ENCODE measurements around the gene RASL11B. TPM values are rescaled to one million over a fixed set of nuclear protein-coding genes. Genes with fewer than 3 reads are reported as not detected.

The RASL11B gene
- total and polyA plus RNA-seq, 12 donors, result 1.3 to 11.0 (median 3.3) TPM

DNA sequence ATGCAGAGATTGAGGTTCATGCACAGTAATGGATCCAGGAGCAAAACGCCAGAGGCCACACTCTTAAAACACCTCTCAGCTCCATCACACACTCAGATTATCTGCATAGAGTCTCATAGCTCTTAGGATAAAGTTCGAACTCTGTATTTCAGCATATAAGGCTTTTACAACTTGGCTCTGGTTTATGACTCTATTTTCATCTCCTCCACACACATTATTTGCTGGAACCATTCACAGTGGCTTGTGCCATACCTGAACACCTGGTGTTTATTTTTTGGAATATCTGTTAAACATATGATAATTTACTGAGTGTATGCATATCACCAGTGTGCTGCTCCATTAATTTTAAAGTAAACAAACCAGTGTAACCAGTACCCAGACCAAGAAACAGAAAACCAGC is 27.2 kb downstream of the RASL11B start:
- 88 to 93% (median 89%) methylated on average over 2 of the region's 2 CpGs for WGBS, 4 donors
- TF ChIP-seq, protein P1, sequence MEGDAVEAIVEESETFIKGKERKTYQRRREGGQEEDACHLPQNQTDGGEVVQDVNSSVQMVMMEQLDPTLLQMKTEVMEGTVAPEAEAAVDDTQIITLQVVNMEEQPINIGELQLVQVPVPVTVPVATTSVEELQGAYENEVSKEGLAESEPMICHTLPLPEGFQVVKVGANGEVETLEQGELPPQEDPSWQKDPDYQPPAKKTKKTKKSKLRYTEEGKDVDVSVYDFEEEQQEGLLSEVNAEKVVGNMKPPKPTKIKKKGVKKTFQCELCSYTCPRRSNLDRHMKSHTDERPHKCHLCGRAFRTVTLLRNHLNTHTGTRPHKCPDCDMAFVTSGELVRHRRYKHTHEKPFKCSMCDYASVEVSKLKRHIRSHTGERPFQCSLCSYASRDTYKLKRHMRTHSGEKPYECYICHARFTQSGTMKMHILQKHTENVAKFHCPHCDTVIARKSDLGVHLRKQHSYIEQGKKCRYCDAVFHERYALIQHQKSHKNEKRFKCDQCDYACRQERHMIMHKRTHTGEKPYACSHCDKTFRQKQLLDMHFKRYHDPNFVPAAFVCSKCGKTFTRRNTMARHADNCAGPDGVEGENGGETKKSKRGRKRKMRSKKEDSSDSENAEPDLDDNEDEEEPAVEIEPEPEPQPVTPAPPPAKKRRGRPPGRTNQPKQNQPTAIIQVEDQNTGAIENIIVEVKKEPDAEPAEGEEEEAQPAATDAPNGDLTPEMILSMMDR (IDR thresholded peaks at IDR 0.05), result no peak
- no peak for TF ChIP-seq POLR2A (IDR thresholded peaks at IDR 0.05)
- intact Hi-C loops (cut with DNase I), result no loop called here

DNA sequence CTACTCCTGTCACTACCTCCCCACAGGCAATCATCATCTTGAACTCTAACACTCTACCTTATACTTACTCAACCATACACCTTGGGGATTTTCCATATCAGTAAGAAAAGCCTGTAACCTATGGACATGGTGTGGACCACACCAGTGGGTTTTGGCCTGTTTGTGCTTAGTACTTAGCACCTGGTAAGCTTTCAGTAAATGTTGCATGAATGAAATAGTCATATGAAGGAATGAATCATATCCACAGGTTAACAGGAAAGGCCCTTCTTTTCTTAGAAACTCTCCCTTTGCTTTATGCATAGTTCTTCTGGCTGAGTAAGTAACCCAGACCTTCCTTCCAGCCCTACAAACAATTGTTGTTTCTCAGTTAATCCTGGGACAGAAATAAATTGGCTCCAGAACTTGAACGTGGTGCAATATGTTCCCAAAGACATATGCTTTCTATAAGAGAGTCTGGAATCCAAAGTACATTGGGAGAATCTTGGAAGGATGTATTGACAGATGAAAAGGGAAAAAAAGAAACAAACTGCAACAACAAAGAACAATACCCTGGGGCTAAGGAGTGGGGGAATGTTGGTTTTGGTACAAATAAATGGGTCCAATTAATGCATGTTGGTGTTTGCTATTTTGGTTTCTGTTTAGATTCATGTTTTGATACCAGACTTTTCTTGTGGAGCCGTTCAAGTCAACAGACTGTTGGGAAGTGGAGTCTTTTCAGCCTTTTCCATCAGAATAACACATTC is 27.8 kb downstream of the RASL11B start:
- Histone ChIP-seq H3K4me1 (replicated peaks in 1 of 2) (no peaks in the 10 kb centered on the region), H3K27me3 (no peaks in the 10 kb centered on the region), H3K9me3 (replicated peaks in 1 of 3) (no peaks in the 10 kb centered on the region), H3K27ac (no peak overlapping the region), H3K4me3 (no peak overlapping the region), H3K36me3 (replicated peaks in 1 of 2) (no peaks in the 10 kb centered on the region)
- DNase-seq, result no peak
- intact Hi-C loops (cut with DNase I), result no loop called here
- WGBS, 4 donors, result 74 to 80% (median 76%) methylated on average over 2 of the region's 2 CpGs
- TF ChIP-seq, protein P1 (IDR thresholded peaks at IDR 0.05), result no peak
- no peak for TF ChIP-seq POLR2A (IDR thresholded peaks at IDR 0.05)

More for the DNA sequence above, 27.2 kb downstream of the RASL11B start:
- Histone ChIP-seq H3K36me3 (replicated peaks in 1 of 2) (no peaks in the 10 kb centered on the region), H3K27me3 (no peaks in the 10 kb centered on the region), H3K4me3 (no peak overlapping the region), H3K4me1 (replicated peaks in 1 of 2) (no peaks in the 10 kb centered on the region), H3K9me3 (replicated peaks in 1 of 3) (no peaks in the 10 kb centered on the region), H3K27ac (no peak overlapping the region)
- no peak for DNase-seq

DNA sequence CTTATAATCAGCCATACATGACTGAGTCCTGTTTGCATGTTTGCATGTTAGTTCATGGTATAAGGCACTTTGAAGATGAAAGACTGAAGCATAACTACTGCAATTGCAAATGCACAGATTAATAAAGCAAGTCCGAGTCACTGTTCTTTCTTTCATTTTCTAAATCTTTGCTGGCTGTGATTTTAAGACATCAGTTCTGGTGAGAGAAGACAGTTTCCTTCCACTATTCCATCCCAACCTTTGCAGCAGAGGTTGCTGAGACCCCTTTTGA is 28.3 kb downstream of the RASL11B start:
- TF ChIP-seq POLR2A (IDR thresholded peaks at IDR 0.05), result no peak
- TF ChIP-seq, protein P1 (IDR thresholded peaks at IDR 0.05), result no peak
- Histone ChIP-seq H3K36me3 (replicated peaks in 1 of 2) (no peaks in the 10 kb centered on the region), H3K4me1 (replicated peaks in 1 of 2) (no peaks in the 10 kb centered on the region), H3K27ac (no peak overlapping the region), H3K27me3 (no peaks in the 10 kb centered on the region), H3K4me3 (no peak overlapping the region), H3K9me3 (replicated peaks in 1 of 3) (no peaks in the 10 kb centered on the region)
- DNase-seq, result no peak
- 88 to 100% (median 96%) methylated on average over 1 of the region's 1 CpG for WGBS, 4 donors
- intact Hi-C loops (cut with DNase I), result no loop called here

DNA sequence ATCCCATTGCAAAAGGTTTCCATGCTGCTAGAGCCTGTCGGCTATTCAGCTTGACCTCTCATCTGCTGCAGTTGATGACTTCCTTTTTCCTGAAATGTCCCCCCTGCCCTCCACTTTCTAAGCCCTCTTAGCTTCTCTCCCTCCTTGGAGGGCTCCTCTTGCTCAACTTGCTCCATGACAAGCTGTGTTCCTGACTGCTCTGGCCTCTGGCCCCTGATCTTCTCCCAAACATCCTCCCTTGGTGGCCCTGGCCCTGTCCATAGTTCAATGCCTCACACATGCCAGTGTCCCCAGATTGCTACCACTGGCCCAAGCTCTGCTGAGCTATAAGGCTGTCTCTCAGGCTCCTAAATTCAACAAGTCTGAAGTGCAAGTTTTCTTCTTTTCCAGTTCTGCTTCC is 29.6 kb downstream of the RASL11B start:
- H3K4me1 ChIP-seq (replicated peaks in 1 of 2), result no peaks in the 10 kb centered on the region
- no peak overlapping the region for H3K4me3 ChIP-seq
- H3K27me3 ChIP-seq, result no peaks in the 10 kb centered on the region
- DNase-seq, result no peak
- intact Hi-C loops (cut with DNase I), result no loop called here
- H3K9me3 ChIP-seq (replicated peaks in 1 of 3), result no peaks in the 10 kb centered on the region
- H3K36me3 ChIP-seq (replicated peaks in 1 of 2), result no peaks in the 10 kb centered on the region
- 59 to 80% (median 75%) methylated on average over 1 of the region's 1 CpG for WGBS, 4 donors
- no peak overlapping the region for H3K27ac ChIP-seq
- TF ChIP-seq POLR2A (IDR thresholded peaks at IDR 0.05), result no peak
- TF ChIP-seq, protein P1 (IDR thresholded peaks at IDR 0.05), result no peak

All from adrenal gland (tissue), 12 donors.